IPS DF 19.7 (cell line): ENCODE measurements around the gene PVALEF.

ENCODE experiments used
- DNase-seq: peaks from one replicate; pipeline ENCODE4 v3.0.0-alpha.2; 2013; ENCODE audit warnings: low read depth, low spot score

The PVALEF gene

DNA sequence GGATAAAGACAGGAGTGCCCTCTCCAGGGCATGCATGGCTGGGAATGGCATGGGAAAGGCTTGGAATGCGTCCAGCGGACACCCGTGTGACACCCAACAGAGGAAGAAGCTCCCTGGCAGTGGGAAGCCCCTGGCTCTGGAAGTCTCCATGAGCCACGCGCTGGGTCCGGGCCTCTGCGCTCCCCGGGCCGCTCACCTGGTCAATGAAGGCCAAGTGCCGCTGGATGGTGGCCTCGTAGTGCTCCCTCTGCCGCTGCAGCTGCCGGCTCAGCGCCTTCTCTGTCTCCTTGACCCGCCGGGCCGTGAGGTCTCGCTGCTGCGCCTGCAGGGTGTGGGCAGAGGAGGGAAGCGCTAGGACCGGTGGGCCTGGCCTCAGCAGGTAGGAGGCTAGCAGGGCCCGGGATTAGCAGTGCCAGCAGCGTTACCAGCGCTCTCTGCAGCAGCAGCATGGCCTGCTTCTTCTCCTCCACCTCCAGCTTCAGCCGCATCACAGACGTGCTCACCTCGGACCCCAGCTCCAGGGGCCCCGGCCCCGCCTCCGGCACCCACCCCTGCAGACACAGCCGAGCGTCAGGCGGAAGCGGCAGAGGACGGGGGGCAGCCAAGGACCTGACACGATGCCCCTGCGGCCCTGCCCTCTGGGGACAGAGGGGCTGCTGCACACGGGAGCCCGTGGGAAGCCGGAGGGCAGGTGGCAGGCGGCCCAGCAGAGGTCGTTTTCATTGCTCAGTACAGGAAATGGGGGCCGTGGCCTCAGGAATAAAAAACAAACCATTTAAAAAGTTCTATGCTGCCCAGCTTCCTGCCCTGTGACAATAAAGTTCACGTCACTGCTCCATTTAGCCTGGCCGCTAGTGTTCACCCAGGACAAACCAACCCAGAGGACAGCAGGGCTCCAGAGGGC lies 31.4 kb downstream of the PVALEF start:
- no peak for DNase-seq

DNA sequence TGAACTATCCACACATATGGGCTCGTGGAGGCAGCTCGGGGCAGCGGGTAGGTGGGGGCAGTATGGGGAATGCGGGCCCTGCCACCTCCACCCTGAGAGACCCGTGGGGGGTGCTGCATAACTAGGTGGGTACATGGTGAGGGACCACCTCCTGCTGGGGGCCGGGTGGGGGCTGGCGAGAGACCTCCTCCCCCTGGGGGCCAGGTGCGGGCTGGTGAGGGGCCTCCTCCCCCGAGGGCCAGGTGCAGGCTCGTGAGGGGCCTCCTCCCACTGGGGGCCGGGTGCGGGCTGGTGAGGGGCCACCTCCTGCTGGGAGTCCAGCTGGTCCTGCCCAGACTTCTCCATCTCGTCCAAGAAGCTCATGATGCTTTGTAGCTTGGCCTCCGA lies 32.1 kb downstream of the PVALEF start:
- no peak for DNase-seq

DNA sequence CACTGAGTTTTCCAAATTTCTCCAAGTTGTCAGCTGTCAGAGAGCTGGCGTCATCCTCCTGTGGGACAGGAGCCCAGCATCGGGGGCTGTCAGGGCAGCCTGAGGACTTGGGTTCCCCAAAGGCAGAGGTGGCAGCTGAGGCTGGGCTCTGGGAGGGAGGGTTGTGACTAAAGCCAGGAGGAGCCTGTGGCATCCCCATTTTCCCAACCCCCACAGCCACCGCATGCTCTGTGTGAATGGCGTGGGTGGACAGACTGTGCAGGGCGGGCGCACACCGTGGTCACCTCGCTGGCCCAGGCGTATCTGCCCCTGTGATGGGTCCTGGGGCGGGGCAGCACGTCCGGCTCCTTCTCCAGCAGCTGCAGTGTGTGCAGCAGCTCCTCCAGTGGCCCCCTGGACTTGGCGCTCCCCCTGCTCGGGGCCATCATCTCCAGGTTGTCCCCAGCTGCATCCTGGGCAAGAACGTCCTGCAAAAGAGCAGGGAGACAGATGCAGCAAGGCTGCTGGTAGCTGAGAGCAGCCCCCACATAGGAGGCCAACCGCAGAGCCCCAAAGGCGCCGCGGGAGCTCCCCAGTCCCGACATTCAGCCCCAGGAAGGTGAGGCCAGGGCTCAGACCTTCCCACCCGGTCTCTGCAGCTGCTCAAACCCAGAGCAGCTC lies 32.7 kb downstream of the PVALEF start:
- no peak for DNase-seq

DNA sequence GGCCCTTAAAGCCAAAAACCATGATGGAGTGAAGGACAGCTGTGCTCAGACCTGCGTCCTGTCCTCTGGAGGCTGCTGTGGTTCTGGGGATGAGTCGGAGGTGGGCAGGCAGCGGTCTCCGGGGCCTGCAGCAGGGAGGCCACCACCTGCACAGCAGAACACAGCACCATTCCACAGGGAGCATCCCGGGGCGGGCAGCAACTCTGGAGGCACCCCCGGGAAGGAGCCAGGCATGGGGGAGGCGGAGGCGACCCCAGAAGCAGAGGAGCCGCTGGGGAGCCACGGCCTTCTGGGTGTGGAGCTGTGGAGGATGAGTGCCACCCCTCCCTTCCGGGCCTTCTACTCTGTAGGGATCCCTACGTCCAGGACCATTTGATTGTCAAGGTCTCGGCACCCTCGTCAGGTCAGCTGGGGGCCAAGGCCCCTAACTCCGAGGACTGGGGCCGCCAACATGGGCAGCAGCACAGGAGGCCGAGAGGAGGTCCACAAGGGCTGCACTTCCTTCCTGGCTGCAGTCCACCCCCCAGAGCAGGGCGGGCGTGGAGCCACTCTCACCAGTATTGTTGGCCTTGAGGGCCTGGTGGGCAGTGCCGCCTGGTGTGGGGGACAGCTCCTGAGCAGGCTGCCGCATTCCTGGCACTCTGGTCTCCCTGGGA lies 33.6 kb downstream of the PVALEF start:
- no peak for DNase-seq

DNA sequence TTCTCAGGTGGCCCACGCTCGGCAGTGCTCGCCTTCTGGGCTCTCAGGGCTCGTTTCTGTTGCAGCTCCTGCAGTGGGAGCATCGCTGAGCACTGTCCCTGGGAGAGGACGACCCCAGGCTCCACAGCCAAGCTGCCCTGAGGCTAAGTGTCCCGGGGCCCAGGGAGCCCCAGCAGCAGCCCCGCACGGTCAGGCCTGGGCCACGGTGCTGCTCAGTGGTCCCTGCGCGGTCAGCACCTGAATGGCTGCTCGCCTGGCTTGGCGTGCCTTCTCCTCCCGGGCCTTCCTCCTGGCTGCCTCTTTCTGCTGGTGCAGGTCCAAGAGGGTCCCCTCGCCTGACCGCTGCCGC lies 34.1 kb downstream of the PVALEF start:
- no peak for DNase-seq

DNA sequence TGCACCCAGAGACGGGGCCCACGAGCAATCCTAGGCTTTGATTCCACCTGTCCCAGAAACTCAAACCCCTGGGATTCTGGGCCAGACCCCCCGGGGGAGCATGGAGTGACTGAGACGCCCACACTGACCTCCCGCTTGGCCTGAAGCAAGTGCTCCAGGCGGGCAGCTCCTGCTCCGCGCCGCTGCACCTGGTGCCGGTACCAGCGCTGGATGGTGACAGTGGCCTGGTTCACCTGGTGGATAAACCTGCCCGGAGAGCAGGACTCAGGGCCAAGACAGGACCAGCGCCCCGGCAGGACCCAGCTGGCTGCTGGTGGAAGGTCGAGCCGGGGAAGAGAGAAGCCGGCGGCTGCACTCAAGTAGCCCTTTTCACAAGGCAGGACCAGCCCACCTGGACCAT lies 34.9 kb downstream of the PVALEF start:
- DNase-seq: no peak

DNA sequence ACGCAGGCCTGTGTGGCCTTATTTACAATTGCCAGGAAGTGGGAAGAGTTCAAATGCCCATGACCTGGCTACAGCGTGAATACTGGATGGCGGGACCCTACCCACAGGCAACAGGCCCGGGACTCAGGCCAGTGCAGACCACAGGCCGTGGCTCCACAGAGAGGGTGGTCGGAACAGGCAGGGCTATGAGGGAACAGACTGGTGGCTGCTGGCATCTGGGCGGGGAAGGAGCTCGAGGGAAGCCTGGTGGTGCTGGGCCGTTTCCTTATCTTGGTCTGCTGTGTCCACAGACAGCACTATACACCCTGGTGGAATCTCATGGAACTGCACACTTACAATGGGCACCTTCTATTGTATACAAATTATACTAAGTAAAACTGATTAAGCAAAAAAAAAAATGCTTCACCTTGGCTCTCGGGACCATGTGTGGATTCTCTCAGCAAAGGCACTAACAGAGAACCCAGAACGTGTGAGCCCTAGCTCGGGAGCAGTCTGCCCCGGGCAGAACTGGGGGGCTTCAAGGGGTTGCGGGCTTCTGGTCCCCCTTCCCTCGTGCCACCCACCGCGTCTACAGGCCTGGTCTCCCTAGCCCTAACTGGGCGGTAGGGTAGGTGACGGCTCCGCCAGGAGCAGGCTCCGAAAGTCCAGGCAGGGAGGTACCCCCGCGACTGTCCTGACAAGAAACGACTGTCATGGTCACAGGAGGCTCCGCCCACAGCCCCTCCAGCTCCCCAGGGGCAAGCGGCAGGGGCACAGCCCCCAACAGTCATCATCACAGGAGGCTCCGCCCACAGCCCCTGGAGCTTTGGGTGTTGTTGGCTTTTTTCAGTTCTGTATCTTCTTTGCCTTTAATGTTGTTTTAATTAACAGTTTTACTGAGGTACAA lies 35.6 kb downstream of the PVALEF start:
- no peak for DNase-seq

GRCh38 chr17:81202318-81202717 lies 37.0 kb downstream of the PVALEF start:
- no peak for DNase-seq

DNA sequence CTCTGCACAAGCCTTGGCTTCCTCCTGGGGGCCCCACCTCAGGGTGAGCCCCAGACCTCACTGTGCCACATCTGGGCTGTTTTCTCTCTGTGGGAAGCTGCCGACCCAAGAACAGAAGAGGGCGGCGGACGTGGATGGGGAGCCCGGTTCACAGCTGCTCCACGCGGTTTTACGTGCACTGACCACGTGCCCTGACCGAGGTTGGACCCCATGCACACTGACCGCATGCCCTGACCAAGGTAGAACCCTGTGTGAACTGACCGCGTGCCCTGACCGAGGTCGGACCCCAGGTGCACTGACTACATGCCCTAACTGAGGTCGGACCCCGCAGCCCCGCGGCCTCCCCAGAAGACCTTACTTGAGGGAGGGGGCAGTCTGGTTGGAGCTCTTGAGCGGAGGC lies 37.8 kb downstream of the PVALEF start:
- DNase-seq: no peak

DNA sequence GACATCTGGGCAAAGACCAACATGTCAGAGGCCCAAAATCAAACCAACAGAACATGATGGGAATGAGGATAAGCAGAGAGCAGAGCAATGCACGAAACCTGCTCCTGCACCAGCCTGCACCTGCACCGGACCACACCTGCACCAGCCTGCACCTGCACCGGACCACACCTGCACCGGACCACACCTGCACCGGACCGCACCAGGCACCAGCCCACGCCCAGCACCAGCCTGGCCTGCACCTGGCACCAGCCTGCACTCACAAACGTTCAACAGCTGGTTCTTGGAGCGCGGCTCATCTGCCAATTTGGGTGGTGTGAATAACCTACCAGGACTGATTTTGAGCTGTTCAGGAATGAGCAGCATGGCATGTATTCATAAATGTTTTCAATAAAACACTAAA lies 39.3 kb downstream of the PVALEF start:
- no peak for DNase-seq

- no peak for DNase-seq
These were observed 40.9 kb downstream of the PVALEF start for GRCh38 chr17:81206166-81206565.

DNA sequence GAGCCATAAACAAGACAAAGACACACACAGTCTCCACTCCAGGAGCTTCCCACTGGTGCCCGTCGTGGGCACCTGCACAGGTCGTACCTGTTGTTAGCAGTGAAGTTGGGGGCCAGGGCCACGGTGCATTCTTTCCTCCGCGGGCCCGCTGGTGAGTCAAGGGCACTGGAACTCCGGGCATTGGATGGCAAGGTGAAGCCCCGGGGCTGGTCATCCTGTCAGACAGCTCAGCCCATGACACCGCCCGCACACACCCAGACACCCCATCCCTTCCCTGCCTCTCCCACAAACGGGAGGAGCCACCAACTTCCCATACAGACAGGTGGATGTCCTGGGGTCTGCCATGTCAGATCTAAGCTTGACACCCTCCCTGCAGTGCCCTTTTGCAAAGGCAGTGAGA lies 41.4 kb downstream of the PVALEF start:
- DNase-seq: no peak

- no peak for DNase-seq
These were observed 42.6 kb downstream of the PVALEF start for GRCh38 chr17:81207610-81208581.

GRCh38 chr17:81208651-81209050 lies 43.3 kb downstream of the PVALEF start:
- DNase-seq: no peak

GRCh38 chr17:81209141-81209540 lies 43.8 kb downstream of the PVALEF start:
- no peak for DNase-seq

- no peak for DNase-seq
These were observed 45.2 kb downstream of the PVALEF start for GRCh38 chr17:81210466-81210865.

DNA sequence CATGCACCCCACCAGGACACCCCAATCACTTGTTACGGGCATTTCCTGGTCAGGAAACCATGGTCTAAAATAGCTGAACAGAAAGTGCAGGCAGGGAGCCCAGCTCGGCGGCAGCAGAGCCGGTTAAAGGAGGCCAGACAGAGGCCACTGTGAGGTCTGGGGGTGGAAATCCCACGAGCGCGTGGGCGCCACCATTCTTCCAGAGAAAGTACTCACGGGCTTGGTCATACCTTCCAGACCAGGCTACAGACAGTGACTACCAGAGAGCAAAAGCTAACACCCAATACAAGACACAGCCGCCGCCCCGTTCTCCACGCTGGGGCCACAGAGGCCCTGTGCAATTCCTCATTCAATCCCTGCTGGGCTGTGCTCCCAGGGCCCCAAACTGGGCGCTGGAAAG lies 45.6 kb downstream of the PVALEF start:
- no peak for DNase-seq

GRCh38 chr17:81212365-81212764 lies 47.1 kb downstream of the PVALEF start:
- no peak for DNase-seq

GRCh38 chr17:81213978-81214377 lies 48.7 kb downstream of the PVALEF start:
- no peak for DNase-seq

DNA sequence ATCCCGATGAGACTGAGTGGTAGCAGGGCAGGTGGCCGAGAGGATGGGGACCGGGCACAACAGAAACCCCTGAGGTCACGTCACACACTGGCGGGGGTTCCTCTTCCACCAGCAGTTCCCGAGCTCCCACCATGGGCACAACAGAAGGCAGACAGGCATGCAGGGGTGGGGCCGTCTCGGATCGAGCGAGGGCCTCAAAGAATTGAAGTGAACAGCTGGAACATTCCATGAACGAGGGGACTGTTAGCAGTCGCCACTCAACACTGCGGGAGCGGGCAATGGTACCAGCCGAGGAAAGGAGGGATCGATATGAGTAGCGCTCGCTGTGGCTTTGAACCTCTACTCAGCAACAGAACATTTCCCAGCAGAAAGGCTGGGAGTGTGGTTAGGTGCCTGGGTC lies 52.2 kb downstream of the PVALEF start:
- DNase-seq: no peak

- no peak for DNase-seq
These were observed 53.2 kb downstream of the PVALEF start for GRCh38 chr17:81218459-81218858.
